ENCODE results near the gene FPR3. TPM values are rescaled to one million over a fixed set of nuclear protein-coding genes. Genes with fewer than 3 reads are reported as not detected.
"Not testable (repeated sequence)": the region's sequence is repeated elsewhere in the genome, so short reads cannot be mapped to it uniquely, and the experiment has no call there.

The FPR3 gene
- total RNA-seq, 1 donor from 2014 or later: not detected

GRCh38 chr19:51772977-51773376 lies 22.0 kb upstream of the FPR3 start:
- Mint-ChIP-seq H3K27me3 (peaks cover 6% of the 10 kb centered on the region), H3K27ac (no peak overlapping the region), H3K4me1 (no peaks in the 10 kb centered on the region), H3K36me3 (ENCODE audit: low read depth) (no peaks in the 10 kb centered on the region), H3K9me3 (peaks cover 5% of the 10 kb centered on the region), H3K4me3 (no peak overlapping the region)
- no peak for DNase-seq
- intact Hi-C loops (cut with micrococcal nuclease): loop anchor here (10.0 kb wide), 1 partner anchor 118 kb away; no protein-coding TSS in a partner anchor

- not testable (repeated sequence) for H3K36me3 Mint-ChIP-seq (ENCODE audit: low read depth); H3K4me1 Mint-ChIP-seq; H3K9me3 Mint-ChIP-seq; H3K4me3 Mint-ChIP-seq; H3K27ac Mint-ChIP-seq; H3K27me3 Mint-ChIP-seq; DNase-seq
- intact Hi-C loops (cut with micrococcal nuclease): loop anchor here (10.0 kb wide), 1 partner anchor 122 kb away; no protein-coding TSS in a partner anchor
Measured at GRCh38 chr19:51776561-51776960, 18.4 kb upstream of the FPR3 start.

- intact Hi-C loops (cut with micrococcal nuclease): loop anchor here (10.0 kb wide), 1 partner anchor 123 kb away; no protein-coding TSS in a partner anchor
- peak; percentile 77 for DNase-seq
- no peak overlapping the region for H3K27ac Mint-ChIP-seq
- H3K27me3 Mint-ChIP-seq: peaks cover 9% of the 10 kb centered on the region
- no peak overlapping the region for H3K4me3 Mint-ChIP-seq
- no peaks in the 10 kb centered on the region for H3K4me1 Mint-ChIP-seq
- H3K36me3 Mint-ChIP-seq (ENCODE audit: low read depth): no peaks in the 10 kb centered on the region
- H3K9me3 Mint-ChIP-seq: no peaks in the 10 kb centered on the region
Measured at GRCh38 chr19:51777570-51778462, 17.1 kb upstream of the FPR3 start.

- no peaks in the 10 kb centered on the region for H3K9me3 Mint-ChIP-seq
- no peak overlapping the region for H3K4me3 Mint-ChIP-seq
- no peaks in the 10 kb centered on the region for H3K4me1 Mint-ChIP-seq
- intact Hi-C loops (cut with micrococcal nuclease): loop anchor here (10.0 kb wide), 1 partner anchor 124 kb away; no protein-coding TSS in a partner anchor
- no peaks in the 10 kb centered on the region for H3K36me3 Mint-ChIP-seq (ENCODE audit: low read depth)
- no peak for DNase-seq
- H3K27me3 Mint-ChIP-seq: peaks cover 9% of the 10 kb centered on the region
- no peak overlapping the region for H3K27ac Mint-ChIP-seq
Measured at GRCh38 chr19:51779181-51779580, 15.8 kb upstream of the FPR3 start.

GRCh38 chr19:51779703-51780102 lies 15.3 kb upstream of the FPR3 start:
- H3K27me3 Mint-ChIP-seq: peaks cover 9% of the 10 kb centered on the region

GRCh38 chr19:51780270-51780669 lies 14.7 kb upstream of the FPR3 start:
- Mint-ChIP-seq H3K36me3 (ENCODE audit: low read depth) (no peaks in the 10 kb centered on the region), H3K27ac (no peak overlapping the region), H3K27me3 (peaks cover 9% of the 10 kb centered on the region), H3K4me1 (no peaks in the 10 kb centered on the region), H3K4me3 (no peak overlapping the region), H3K9me3 (no peaks in the 10 kb centered on the region)
- intact Hi-C loops (cut with micrococcal nuclease): no loop called here
- DNase-seq: no peak

More at GRCh38 chr19:51779703-51780102, 15.3 kb upstream of the FPR3 start:
- intact Hi-C loops (cut with micrococcal nuclease): loop anchor here (10.0 kb wide), 1 partner anchor 125 kb away; no protein-coding TSS in a partner anchor
- H3K27ac Mint-ChIP-seq: no peak overlapping the region
- no peaks in the 10 kb centered on the region for H3K4me1 Mint-ChIP-seq
- H3K36me3 Mint-ChIP-seq (ENCODE audit: low read depth): no peaks in the 10 kb centered on the region
- H3K4me3 Mint-ChIP-seq: no peak overlapping the region
- DNase-seq: no peak
- no peaks in the 10 kb centered on the region for H3K9me3 Mint-ChIP-seq

- Mint-ChIP-seq H3K9me3 (no peaks in the 10 kb centered on the region), H3K27ac (no peak overlapping the region), H3K4me3 (no peak overlapping the region), H3K36me3 (ENCODE audit: low read depth) (no peaks in the 10 kb centered on the region), H3K4me1 (no peaks in the 10 kb centered on the region), H3K27me3 (peaks cover 6% of the 10 kb centered on the region)
- intact Hi-C loops (cut with micrococcal nuclease): no loop called here
- no peak for DNase-seq
Measured at GRCh38 chr19:51781999-51782398, 13.0 kb upstream of the FPR3 start.

- DNase-seq: no peak
- Mint-ChIP-seq H3K36me3 (ENCODE audit: low read depth) (no peaks in the 10 kb centered on the region), H3K9me3 (peaks cover 7% of the 10 kb centered on the region), H3K4me1 (no peaks in the 10 kb centered on the region), H3K27me3 (peaks cover 3% of the 10 kb centered on the region), H3K27ac (no peak overlapping the region), H3K4me3 (no peak overlapping the region)
- intact Hi-C loops (cut with micrococcal nuclease): no loop called here
Measured at GRCh38 chr19:51783372-51783771, 11.6 kb upstream of the FPR3 start.

- H3K4me1 Mint-ChIP-seq: no peaks in the 10 kb centered on the region
- H3K4me3 Mint-ChIP-seq: no peak overlapping the region
- peaks cover 3% of the 10 kb centered on the region for H3K27me3 Mint-ChIP-seq
- H3K36me3 Mint-ChIP-seq (ENCODE audit: low read depth): no peaks in the 10 kb centered on the region
- peaks cover 8% of the 10 kb centered on the region for H3K9me3 Mint-ChIP-seq
- intact Hi-C loops (cut with micrococcal nuclease): no loop called here
- no peak overlapping the region for H3K27ac Mint-ChIP-seq
- DNase-seq: no peak
Measured at GRCh38 chr19:51784109-51784785, 10.7 kb upstream of the FPR3 start.

GRCh38 chr19:51784922-51785690 lies 9.9 kb upstream of the FPR3 start:
- Mint-ChIP-seq H3K27me3 (no peaks in the 10 kb centered on the region), H3K27ac (no peak overlapping the region), H3K4me3 (no peak overlapping the region), H3K9me3 (peaks cover 11% of the 10 kb centered on the region), H3K36me3 (ENCODE audit: low read depth) (no peaks in the 10 kb centered on the region), H3K4me1 (no peaks in the 10 kb centered on the region)
- intact Hi-C loops (cut with micrococcal nuclease): no loop called here
- peak; percentile 68 for DNase-seq

- H3K36me3 Mint-ChIP-seq (ENCODE audit: low read depth): no peaks in the 10 kb centered on the region
- no peaks in the 10 kb centered on the region for H3K4me1 Mint-ChIP-seq
- H3K9me3 Mint-ChIP-seq: peaks cover 16% of the 10 kb centered on the region
- H3K4me3 Mint-ChIP-seq: no peak overlapping the region
- intact Hi-C loops (cut with micrococcal nuclease): no loop called here
- no peak overlapping the region for H3K27ac Mint-ChIP-seq
- DNase-seq: no peak
- no peaks in the 10 kb centered on the region for H3K27me3 Mint-ChIP-seq
Measured at GRCh38 chr19:51786646-51787494, 8.1 kb upstream of the FPR3 start.

- no peak overlapping the region for H3K4me3 Mint-ChIP-seq
- H3K27me3 Mint-ChIP-seq: no peaks in the 10 kb centered on the region
Measured at GRCh38 chr19:51788029-51788428, 6.9 kb upstream of the FPR3 start.

More at GRCh38 chr19:51788029-51788428, 6.9 kb upstream of the FPR3 start:
- no peaks in the 10 kb centered on the region for H3K36me3 Mint-ChIP-seq (ENCODE audit: low read depth)
- no peaks in the 10 kb centered on the region for H3K4me1 Mint-ChIP-seq
- no peak overlapping the region for H3K27ac Mint-ChIP-seq
- H3K9me3 Mint-ChIP-seq: peaks cover 19% of the 10 kb centered on the region
- DNase-seq: no peak
- intact Hi-C loops (cut with micrococcal nuclease): no loop called here

Measured in activated CD4-positive, alpha-beta T cell treated with anti-CD3 and anti-CD28 coated beads, Interleukin-2, amount 10 ng/mL, durations not matched to agents 24 days and 14 days (primary cell).